Peyer's patch (tissue), 4 donors: ENCODE data around the gene KCNK13.
"Not testable (repeated sequence)": the region's sequence is repeated elsewhere in the genome, so short reads cannot be mapped to it uniquely, and the experiment has no call there.

ENCODE experiments used
- CTCF ChIP-seq, 6 experiments: fragments of 450-650 bp in 4 of 6; fragments of 200-600 bp in 2 of 6; sonication (generic) in 1 of 6; IDR thresholded peaks; one replicate each; pipeline ENCODE4 v1.5.1; 2017 to 2019; ENCODE audit warnings: antibody characterized with exemption in 6 of 6, mild to moderate bottlenecking in 3 of 6, moderate library complexity in 1 of 6
- POLR2A ChIP-seq, 2 donors: fragments of 450-650 bp; IDR thresholded peaks; one replicate each; pipeline ENCODE4 v1.5.1; 2017; ENCODE audit warnings: antibody characterized with exemption in 2 of 2, mild to moderate bottlenecking in 2 of 2, moderate library complexity in 2 of 2

DNA sequence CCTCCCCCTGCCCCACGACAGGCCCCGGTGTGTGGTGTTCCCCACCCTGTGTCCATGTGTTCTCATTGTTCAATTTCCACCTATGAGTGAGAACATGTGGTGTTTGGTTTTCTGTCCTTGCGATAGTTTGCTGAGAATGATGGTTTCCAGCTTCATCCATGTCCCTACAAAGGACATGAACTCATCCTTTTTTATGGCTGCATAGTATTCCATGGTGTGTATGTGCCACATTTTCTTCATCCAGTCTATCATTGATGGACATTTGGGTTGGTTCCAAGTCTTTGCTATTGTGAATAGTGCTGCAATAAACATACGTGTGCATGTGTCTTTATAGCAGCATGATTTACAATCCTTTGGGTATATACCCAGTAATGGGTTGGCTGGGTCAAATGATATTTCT, 35.2 kb upstream of the KCNK13 start:
- not testable (repeated sequence) for TF ChIP-seq POLR2A, CTCF (IDR thresholded peaks at IDR 0.05)
